GM13977 (cell line): Measurements from ENCODE around the gene TRAM2.
A peak's percentile ranks its signal among the peaks of the same experiment; 100 is the strongest.

ENCODE experiments used
- DNase-seq: peaks from one replicate; pipeline ENCODE4 v3.0.0; 2012; ENCODE audit warnings: low spot score
- in situ Hi-C: fragments of 300-500 bp; cut with MboI; formaldehyde crosslinking; loops from one replicate; pipeline ENCODE4 v1.12.0; 2022; ENCODE audit warnings: low sequenced_read_pairs, low pct_unique_long_range_greater_than_20kb, mixed read lengths, inconsistent platforms; ENCODE audit not compliant: unreplicated experiment
- TF ChIP-seq, protein P1 (sequence below): IDR thresholded peaks from 2 replicates; pipeline ENCODE4 v1.5.1; 2012; ENCODE audit warnings: mild to moderate bottlenecking, control low read depth; ENCODE audit not compliant: insufficient read depth; ENCODE audit errors: extremely low read depth, missing control alignments

The TRAM2 gene

DNA sequence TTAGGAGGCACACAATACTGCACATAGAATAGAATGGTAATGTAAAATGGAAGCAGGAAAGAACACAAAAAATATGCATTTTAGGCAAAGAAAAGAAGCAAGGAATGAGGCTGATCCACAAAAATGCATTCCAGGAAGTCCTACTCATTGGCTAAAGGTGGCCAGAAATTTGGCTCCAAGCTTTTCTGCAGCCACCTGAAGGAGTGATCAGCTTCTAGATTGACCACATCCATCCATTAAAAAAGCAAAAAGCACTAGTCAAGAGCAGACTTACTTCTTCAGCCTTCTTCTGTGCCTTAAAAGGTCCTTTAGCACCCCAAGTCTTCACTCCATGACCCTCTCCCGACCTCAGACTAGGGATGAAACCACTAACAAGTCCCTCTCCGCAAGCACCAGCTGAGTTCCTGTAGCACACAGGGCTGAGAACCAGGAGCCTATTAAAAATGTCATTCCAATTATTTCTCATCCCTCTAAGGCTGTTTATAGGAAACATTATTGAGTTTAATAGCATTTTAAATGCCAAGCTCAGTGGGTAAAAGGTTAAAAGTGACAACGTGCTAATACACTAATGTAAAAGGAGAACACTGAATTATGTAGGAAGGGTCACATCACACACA is 36.5 kb downstream of the TRAM2 start:
- in situ Hi-C loops, result no loop called here
- TF ChIP-seq, protein P1, sequence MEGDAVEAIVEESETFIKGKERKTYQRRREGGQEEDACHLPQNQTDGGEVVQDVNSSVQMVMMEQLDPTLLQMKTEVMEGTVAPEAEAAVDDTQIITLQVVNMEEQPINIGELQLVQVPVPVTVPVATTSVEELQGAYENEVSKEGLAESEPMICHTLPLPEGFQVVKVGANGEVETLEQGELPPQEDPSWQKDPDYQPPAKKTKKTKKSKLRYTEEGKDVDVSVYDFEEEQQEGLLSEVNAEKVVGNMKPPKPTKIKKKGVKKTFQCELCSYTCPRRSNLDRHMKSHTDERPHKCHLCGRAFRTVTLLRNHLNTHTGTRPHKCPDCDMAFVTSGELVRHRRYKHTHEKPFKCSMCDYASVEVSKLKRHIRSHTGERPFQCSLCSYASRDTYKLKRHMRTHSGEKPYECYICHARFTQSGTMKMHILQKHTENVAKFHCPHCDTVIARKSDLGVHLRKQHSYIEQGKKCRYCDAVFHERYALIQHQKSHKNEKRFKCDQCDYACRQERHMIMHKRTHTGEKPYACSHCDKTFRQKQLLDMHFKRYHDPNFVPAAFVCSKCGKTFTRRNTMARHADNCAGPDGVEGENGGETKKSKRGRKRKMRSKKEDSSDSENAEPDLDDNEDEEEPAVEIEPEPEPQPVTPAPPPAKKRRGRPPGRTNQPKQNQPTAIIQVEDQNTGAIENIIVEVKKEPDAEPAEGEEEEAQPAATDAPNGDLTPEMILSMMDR, result no peak
- DNase-seq, result no peak

DNA sequence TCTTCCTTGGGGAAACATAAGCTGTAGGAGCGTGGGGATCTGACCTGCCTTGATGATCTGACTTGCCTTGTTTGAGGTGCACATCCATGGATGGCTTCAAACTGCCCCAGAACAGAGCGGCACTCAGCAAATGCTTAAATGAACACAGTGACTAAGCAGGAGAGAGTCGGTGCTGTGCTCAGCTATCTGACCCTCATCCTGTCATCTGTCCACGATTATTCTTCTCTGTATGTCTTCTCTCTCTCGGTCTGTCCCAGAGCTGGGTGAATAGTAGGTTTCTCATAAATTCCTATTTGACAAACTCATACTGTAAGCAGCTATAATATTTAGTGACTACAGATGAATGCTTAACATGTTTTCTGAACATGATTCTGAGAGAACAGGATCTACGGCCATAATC is 37.3 kb downstream of the TRAM2 start:
- in situ Hi-C loops, result no loop called here
- TF ChIP-seq, protein P1, result no peak
- no peak for DNase-seq

DNA sequence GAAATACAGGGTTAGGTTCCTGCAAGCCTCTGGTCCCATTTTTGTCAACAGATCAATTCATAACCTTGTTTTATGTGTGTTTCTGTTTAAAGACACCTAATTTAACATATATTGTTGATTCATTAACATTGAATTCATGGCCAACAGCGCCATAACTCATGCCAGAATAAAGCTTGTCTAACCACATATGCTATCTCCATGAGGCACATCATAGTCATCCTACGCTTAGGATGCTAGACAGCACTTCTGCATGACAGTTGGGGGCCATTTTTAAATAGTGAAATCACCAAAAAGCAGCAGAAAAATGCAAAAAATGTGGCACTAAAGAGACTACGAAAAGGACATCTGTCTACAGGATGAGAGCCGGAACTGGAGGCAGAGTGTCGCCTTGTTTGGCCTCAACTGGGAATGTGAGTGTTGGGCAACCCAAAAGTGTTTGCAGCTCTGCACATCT is 37.9 kb downstream of the TRAM2 start:
- TF ChIP-seq, protein P1, result no peak
- DNase-seq, result no peak
- in situ Hi-C loops, result no loop called here

DNA sequence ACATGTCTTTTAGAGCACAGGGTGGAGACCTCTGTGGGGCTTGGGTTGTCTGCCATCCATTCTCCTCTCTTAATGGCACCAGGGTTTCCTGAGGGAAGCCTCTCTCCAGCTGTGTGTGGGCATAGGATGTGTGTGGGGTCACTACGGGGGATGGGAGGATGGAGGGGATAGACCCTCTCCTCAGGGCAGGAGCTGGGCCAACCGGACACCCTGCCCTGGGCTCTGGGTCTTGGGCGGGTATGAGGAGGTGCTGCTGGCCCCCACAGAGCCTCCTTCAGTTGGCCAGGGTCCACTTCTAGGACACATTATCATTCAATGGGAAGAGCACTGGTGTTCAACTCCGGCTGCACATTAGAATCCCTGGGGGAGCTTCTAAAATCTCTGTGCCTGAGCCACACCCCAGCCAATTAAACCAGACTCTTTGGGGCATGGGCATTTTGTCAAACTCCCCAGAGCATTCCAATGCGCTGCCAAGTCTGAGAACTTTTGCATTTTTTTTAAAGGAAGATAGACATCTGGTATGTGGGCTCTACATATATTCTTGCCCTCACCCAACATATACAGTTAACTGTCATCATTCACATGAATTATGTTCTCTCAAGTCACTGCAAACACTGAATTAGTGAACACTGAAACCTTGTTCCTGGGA is 38.5 kb downstream of the TRAM2 start:
- in situ Hi-C loops, result no loop called here
- DNase-seq, result no peak
- TF ChIP-seq, protein P1, result no peak

DNA sequence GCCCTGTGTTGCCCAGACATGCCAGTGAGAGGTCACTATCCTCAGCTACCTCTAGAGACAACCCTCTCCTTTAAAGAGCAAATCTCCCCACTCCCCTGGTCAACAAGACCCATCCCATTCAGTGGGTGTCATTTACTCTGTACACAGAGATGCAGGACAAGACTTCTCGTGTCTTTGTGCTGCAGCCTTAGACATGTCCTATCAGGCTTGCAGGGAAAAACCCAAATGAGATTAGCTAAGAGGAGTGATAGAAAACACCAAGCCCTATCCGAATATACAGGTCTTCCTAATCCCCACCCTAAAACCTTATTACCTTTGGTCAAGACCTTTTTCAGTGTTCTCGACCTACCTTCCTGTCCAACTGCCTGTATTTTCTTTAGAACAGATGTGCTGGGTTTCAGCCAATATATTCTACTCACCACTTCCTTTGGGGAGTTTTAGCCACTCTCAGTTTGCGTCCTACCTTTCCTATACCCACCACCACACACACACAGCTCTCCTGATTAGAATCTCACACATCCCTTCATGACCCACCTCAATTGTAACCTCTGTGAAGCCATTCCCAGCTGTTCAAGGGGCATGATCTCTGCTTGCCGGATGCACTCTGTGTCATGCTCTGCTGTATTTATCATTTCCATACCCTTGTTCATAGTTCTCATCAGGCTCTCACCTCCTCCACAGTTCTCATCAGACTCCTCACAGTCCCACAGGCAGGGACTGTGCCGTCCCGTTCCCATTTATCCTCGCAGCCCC is 39.7 kb downstream of the TRAM2 start:
- TF ChIP-seq, protein P1, result no peak
- DNase-seq, result peak; percentile 57
- in situ Hi-C loops, result no loop called here

DNA sequence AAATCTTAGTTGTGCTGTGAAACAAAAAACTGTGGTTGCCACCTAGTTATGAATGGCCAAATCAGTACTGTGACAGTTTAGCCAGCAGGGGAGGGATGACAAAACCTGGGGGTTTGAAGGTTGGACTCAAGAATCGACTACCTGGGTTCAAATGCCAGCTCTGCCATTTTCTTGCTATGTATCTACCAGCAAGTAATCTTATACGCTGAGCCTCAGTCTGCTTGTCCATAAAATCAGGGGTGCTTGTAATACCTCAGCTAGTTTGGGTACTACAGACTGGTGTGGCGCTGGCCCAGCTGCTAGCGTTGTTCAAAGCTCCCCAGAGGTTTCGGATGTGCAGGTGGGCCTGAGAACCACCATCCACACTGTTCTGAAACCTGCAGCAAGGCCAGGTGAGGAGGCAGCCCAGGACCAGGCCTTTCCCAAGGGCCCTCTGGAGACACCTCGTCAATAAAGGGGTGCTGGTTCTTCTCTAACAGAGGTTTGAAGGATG is 40.4 kb downstream of the TRAM2 start:
- no peak for DNase-seq
- TF ChIP-seq, protein P1, result no peak
- in situ Hi-C loops, result no loop called here
